B cell (primary cell): ENCODE results near the gene SPATA7. TPM values are rescaled to one million over a fixed set of nuclear protein-coding genes. Genes with fewer than 3 reads are reported as not detected.

Source experiments
- ATAC-seq: fragments of 200-7000 bp; cut with Tn5 transposase; one replicate; pipeline ENCODE4 v1.10.0; 2021; ENCODE audit warnings: low read depth, mild to moderate bottlenecking, moderate number of reproducible peaks, moderate library complexity
- CTCF ChIA-PET: fragments of 350-600 bp; sonication (Branson Sonifier 250); formaldehyde crosslinking; loops from one replicate; lab custom pipeline; 2021; ENCODE audit warnings: antibody characterized with exemption, inconsistent platforms; lab: Charles Lee
- POLR2A ChIA-PET: fragments of 350-600 bp; sonication (Branson Sonifier 250); formaldehyde crosslinking; loops from one replicate; lab custom pipeline; 2021; ENCODE audit warnings: antibody characterized with exemption; lab: Charles Lee
- DNase-seq: peaks from one replicate; pipeline ENCODE4 v3.0.0; 2013
- H2AFZ ChIP-seq: 2 replicates; pipeline ENCODE4 v1.6.1; 2012; ENCODE audit warnings: mild to moderate bottlenecking, low read depth, low read length; ENCODE audit not compliant: insufficient read depth, poor library complexity, severe bottlenecking
- H3K27ac ChIP-seq, 2 donors: 1 replicate in 1 of 2; 2 replicates in 1 of 2; pipeline ENCODE4 v1.5.1; 2012 to 2013; ENCODE audit warnings: low read length in 2 of 2, mild to moderate bottlenecking in 2 of 2, moderate library complexity in 1 of 2
- H3K27me3 ChIP-seq, 4 experiments: fragments of 200-600 bp in 1 of 4; sonication (generic) in 1 of 4; replicated peaks in 1 of 4; 1 replicate in 2 of 4; 2 replicates in 2 of 4; pipeline versions ENCODE4 v1.6.1 to v1.7.0; 2013 to 2016; ENCODE audit warnings: low read length in 3 of 4, mild to moderate bottlenecking in 2 of 4, mixed read lengths in 1 of 4, moderate library complexity in 1 of 4; ENCODE audit not compliant: insufficient read depth in 4 of 4, control insufficient read depth in 3 of 4; ENCODE audit errors: control extremely low read depth in 1 of 4
- H3K36me3 ChIP-seq, 2 experiments: replicated peaks in 1 of 2; 1 replicate in 1 of 2; 2 replicates in 1 of 2; pipeline versions ENCODE4 v1.6.1 to v1.7.1; 2013; ENCODE audit warnings: low read length in 1 of 2; ENCODE audit not compliant: insufficient read depth in 2 of 2, control insufficient read depth in 1 of 2; ENCODE audit errors: control extremely low read depth in 1 of 2, extremely low read depth in 1 of 2
- H3K4me1 ChIP-seq, 2 donors: fragments of 200-600 bp in 1 of 2; sonication (generic) in 1 of 2; 1 replicate in 1 of 2; 2 replicates in 1 of 2; pipeline versions ENCODE4 v1.5.1 to v1.6.1; 2013 to 2017; ENCODE audit warnings: low read length in 2 of 2; ENCODE audit not compliant: control insufficient read depth in 2 of 2, insufficient read depth in 2 of 2
- H3K4me2 ChIP-seq: replicated peaks from 2 replicates; pipeline ENCODE3; 2012; ENCODE audit warnings: mild to moderate bottlenecking, low read depth, low read length; ENCODE audit not compliant: poor library complexity, severe bottlenecking
- H3K4me3 ChIP-seq, 5 experiments: fragments of 200-600 bp in 1 of 5; sonication (generic) in 1 of 5; 1 replicate in 3 of 5; 2 replicates in 2 of 5; pipeline versions ENCODE4 v1.5.1 to v1.7.0; 2011 to 2016; ENCODE audit warnings: low read length in 4 of 5, mild to moderate bottlenecking in 4 of 5, low read depth in 2 of 5, control low read depth in 1 of 5, moderate library complexity in 1 of 5; ENCODE audit not compliant: insufficient read depth in 1 of 5; ENCODE audit errors: control extremely low read depth in 1 of 5, extremely low read depth in 1 of 5
- H3K79me2 ChIP-seq: fragments of 200-600 bp; sonication (generic); one replicate; pipeline ENCODE4 v1.6.0; 2016; ENCODE audit warnings: low read length; ENCODE audit not compliant: control insufficient read depth, insufficient read depth
- H3K9ac ChIP-seq: fragments of 200-600 bp; sonication (generic); 2 replicates; pipeline ENCODE4 v1.6.1; 2017; ENCODE audit warnings: mild to moderate bottlenecking, low read length, moderate library complexity
- H3K9me3 ChIP-seq, 3 donors: one replicate each; pipeline versions ENCODE4 v1.6.1 to v1.7.1; 2013; ENCODE audit warnings: low read length in 2 of 3; ENCODE audit not compliant: control insufficient read depth in 2 of 3, insufficient read depth in 1 of 3; ENCODE audit errors: control extremely low read depth in 1 of 3
- H4K20me1 ChIP-seq: 2 replicates; pipeline ENCODE4 v1.6.0; 2012; ENCODE audit warnings: mild to moderate bottlenecking, low read length; ENCODE audit not compliant: insufficient read depth, control insufficient read depth, poor library complexity, severe bottlenecking
- H3K27ac Mint-ChIP-seq: one replicate; pipeline ENCODE4 v1.8.0; 2021; ENCODE audit warnings: mixed read lengths
- H3K27me3 Mint-ChIP-seq: one replicate; pipeline ENCODE4 v1.8.0; 2021; ENCODE audit warnings: mixed read lengths
- H3K4me1 Mint-ChIP-seq: one replicate; pipeline ENCODE4 v1.8.0; 2021; ENCODE audit warnings: mixed read lengths
- H3K4me3 Mint-ChIP-seq: one replicate; pipeline ENCODE4 v1.8.0; 2021; ENCODE audit warnings: mixed read lengths
- H3K9me3 Mint-ChIP-seq: one replicate; pipeline ENCODE4 v1.8.0; 2022; ENCODE audit warnings: mixed read lengths; ENCODE audit not compliant: insufficient read depth
- CTCF ChIP-seq: fragments of 200-600 bp; IDR thresholded peaks from one replicate; pipeline ENCODE4 v1.8.0; 2022; ENCODE audit warnings: antibody characterized with exemption, mild to moderate bottlenecking
- EZH2 ChIP-seq: IDR thresholded peaks from 2 replicates; pipeline ENCODE4 v1.6.1; 2012; ENCODE audit warnings: borderline replicate concordance, low read depth, mild to moderate bottlenecking, moderate library complexity, low read length; ENCODE audit not compliant: insufficient read depth, poor library complexity, severe bottlenecking
- WGBS: methylation state at CpG from one replicate; pipeline ENCODE4 v1.1.5; 2013; ENCODE audit warnings: missing lambda C conversion rate; ENCODE audit not compliant: insufficient coverage; 5-methylcytosine and 5-hydroxymethylcytosine counted together
- intact Hi-C: fragments of 100-400 bp; cut with micrococcal nuclease; formaldehyde crosslinking; loops from one replicate; pipeline ENCODE4 v1.10.0; 2022
- polyA plus RNA-seq: library from polyadenylated mRNA; depleted of rRNA; stranded (reverse); fragments of >200 nt; gene quantifications from 2 replicates; pipeline ENCODE4 v1.2.3, GENCODE V29; 2012
- total RNA-seq, 2 donors: library from RNA; stranded (reverse); fragments of 120-200 nt in 1 of 2; gene quantifications; 1 replicate in 1 of 2; 2 replicates in 1 of 2; pipeline versions ENCODE4 v1.2.3 to v1.2.4, GENCODE V29; 2013 to 2022

The SPATA7 gene
- total and polyA plus RNA-seq, 2 donors (not counting 1 experiment from before 2014, with no cell fraction given) = 0.86 to 3.2 TPM

DNA sequence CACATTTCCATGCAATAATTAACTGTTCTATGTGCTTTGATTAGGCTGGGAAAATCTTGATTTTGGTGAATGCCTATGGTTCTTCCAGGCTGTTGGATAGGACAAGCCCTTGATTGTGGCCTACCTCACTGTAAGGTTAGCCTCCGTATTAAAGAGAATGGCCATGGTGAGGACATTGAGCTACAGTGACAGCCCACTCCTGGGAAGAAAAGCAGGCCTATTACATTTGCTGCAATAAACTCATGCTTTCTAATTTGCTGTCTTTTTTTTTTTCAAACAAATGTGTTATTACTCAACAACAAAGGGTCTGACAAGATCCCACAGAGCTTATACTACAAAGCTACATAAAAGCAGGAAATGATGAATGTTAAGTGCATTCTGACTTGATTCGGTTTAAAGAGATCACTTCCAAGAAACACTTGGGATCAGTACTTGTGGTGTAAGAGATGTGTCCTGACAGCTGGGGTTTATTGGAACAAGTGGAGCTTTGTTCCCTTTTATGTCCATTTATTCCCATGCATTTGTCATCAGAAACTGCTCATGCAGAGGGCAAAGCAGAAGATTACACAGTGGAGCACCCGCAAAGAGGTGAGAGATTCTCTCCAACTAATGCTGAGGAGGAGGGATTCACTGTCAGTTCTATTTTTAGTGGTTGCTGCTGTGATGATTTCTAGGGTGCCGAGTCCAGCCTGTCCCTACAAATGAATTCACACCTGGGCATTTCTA is 33.3 kb upstream of the SPATA7 start:
- intact Hi-C loops = no loop called here
- CTCF ChIA-PET = no interaction called here
- H3K27me3 ChIP-seq = peaks cover 0 to 3% (median 0%) of the 10 kb centered on the region in 4 experiments
- H3K4me2 ChIP-seq = no peak overlapping the region
- H3K4me1 ChIP-seq = no peaks in the 10 kb centered on the region
- peaks cover 7% of the 10 kb centered on the region for H3K27me3 Mint-ChIP-seq
- no peak for DNase-seq
- no peak overlapping the region for H3K9ac ChIP-seq
- H3K79me2 ChIP-seq = no peaks in the 10 kb centered on the region
- no CpG with 5 or more reads among the region's 4 CpGs for WGBS
- ATAC-seq = no peak
- H3K4me3 Mint-ChIP-seq = no peak overlapping the region
- no peaks in the 10 kb centered on the region for H3K36me3 ChIP-seq
- no peaks in the 10 kb centered on the region for H4K20me1 ChIP-seq
- no peak overlapping the region for H3K4me3 ChIP-seq
- POLR2A ChIA-PET = no interaction called here
- no peaks in the 10 kb centered on the region for H3K4me1 Mint-ChIP-seq
- no peak overlapping the region for H3K27ac ChIP-seq
- no peaks in the 10 kb centered on the region for H3K9me3 ChIP-seq
- H3K27ac Mint-ChIP-seq = no peak overlapping the region
- no peak for TF ChIP-seq CTCF
- H3K9me3 Mint-ChIP-seq = no peaks in the 10 kb centered on the region
- H2AFZ ChIP-seq = no peak overlapping the region

GRCh38 chr14:88352698-88353097 is 32.8 kb upstream of the SPATA7 start:
- peaks cover 0 to 3% (median 0%) of the 10 kb centered on the region in 4 experiments for H3K27me3 ChIP-seq
- H3K4me1 Mint-ChIP-seq = no peaks in the 10 kb centered on the region
- ChIA-PET CTCF (no interaction called here), POLR2A (no interaction called here)
- intact Hi-C loops = no loop called here
- H3K9ac ChIP-seq = no peak overlapping the region
- DNase-seq (no peak), ATAC-seq (no peak)
- no peak overlapping the region for H3K4me2 ChIP-seq
- no peak overlapping the region for H2AFZ ChIP-seq
- no peak overlapping the region for H3K27ac Mint-ChIP-seq
- peaks cover 7% of the 10 kb centered on the region for H3K27me3 Mint-ChIP-seq
- no peaks in the 10 kb centered on the region for H3K4me1 ChIP-seq
- peaks cover 0 to under 1% (median 0%) of the 10 kb centered on the region in 3 donors for H3K9me3 ChIP-seq
- H3K4me3 Mint-ChIP-seq = no peak overlapping the region
- WGBS = 100% methylated on average over 2 of the region's 3 CpGs
- no peak overlapping the region for H3K27ac ChIP-seq
- H3K9me3 Mint-ChIP-seq = no peaks in the 10 kb centered on the region
- no peaks in the 10 kb centered on the region for H3K79me2 ChIP-seq
- no peaks in the 10 kb centered on the region for H4K20me1 ChIP-seq
- TF ChIP-seq EZH2 (no peak), CTCF (no peak)
- H3K4me3 ChIP-seq = no peak overlapping the region
- H3K36me3 ChIP-seq = no peaks in the 10 kb centered on the region
